Loucy (cell line): ENCODE measurements around the gene LIPK.

ENCODE experiments used
- H2AFZ ChIP-seq: fragments of 200-600 bp; sonication (generic); 2 replicates; pipeline ENCODE4 v1.6.0; 2016; ENCODE audit warnings: antibody characterized with exemption, mild to moderate bottlenecking, low read length, moderate library complexity
- H3F3A ChIP-seq: fragments of 200-600 bp; 2 replicates; pipeline ENCODE4 v1.6.0; 2016; ENCODE audit warnings: antibody characterized with exemption, low read depth, mild to moderate bottlenecking
- H3K27me3 ChIP-seq: fragments of 200-600 bp; sonication (generic); 2 replicates; pipeline ENCODE4 v1.6.1; 2014; ENCODE audit warnings: low read length, mild to moderate bottlenecking; ENCODE audit not compliant: insufficient read depth, poor library complexity, severe bottlenecking
- H3K36me3 ChIP-seq: fragments of 200-600 bp; sonication (generic); 2 replicates; pipeline ENCODE4 v1.6.1; 2016; ENCODE audit warnings: low read length; ENCODE audit not compliant: insufficient read depth
- H3K4me1 ChIP-seq: fragments of 200-600 bp; sonication (generic); 2 replicates; pipeline ENCODE4 v1.5.1; 2014; ENCODE audit warnings: low read length, mild to moderate bottlenecking; ENCODE audit not compliant: insufficient read depth, poor library complexity, severe bottlenecking
- H3K4me2 ChIP-seq: fragments of 200-600 bp; sonication (generic); 2 replicates; pipeline ENCODE4 v1.6.0; 2014; ENCODE audit warnings: antibody characterized with exemption, low read length, low read depth, mild to moderate bottlenecking; ENCODE audit not compliant: poor library complexity, severe bottlenecking
- H3K4me3 ChIP-seq: fragments of 200-600 bp; sonication (generic); 2 replicates; pipeline ENCODE4 v1.5.1; 2014; ENCODE audit warnings: low read length, mild to moderate bottlenecking, mixed read lengths; ENCODE audit not compliant: poor library complexity, severe bottlenecking
- H3K79me2 ChIP-seq: fragments of 200-600 bp; sonication (generic); 2 replicates; pipeline ENCODE4 v1.6.1; 2014; ENCODE audit warnings: low read length; ENCODE audit not compliant: insufficient read depth
- H3K9ac ChIP-seq: fragments of 200-600 bp; sonication (generic); 2 replicates; pipeline ENCODE4 v1.6.0; 2014; ENCODE audit warnings: mild to moderate bottlenecking, low read depth, low read length, moderate library complexity; ENCODE audit not compliant: poor library complexity, severe bottlenecking
- H3K9me2 ChIP-seq: fragments of 200-600 bp; sonication (generic); replicated peaks from 2 replicates; pipeline ENCODE4 v1.6.1; 2016; ENCODE audit warnings: low read depth, low read length, mixed read lengths
- H3K9me3 ChIP-seq: fragments of 200-600 bp; sonication (generic); 2 replicates; pipeline ENCODE4 v1.6.1; 2014; ENCODE audit warnings: mild to moderate bottlenecking, antibody characterized with exemption, low read length, low read depth; ENCODE audit not compliant: insufficient read depth
- H4K20me1 ChIP-seq: fragments of 200-600 bp; sonication (generic); 2 replicates; pipeline ENCODE4 v1.6.0; 2014; ENCODE audit warnings: antibody characterized with exemption, low read length, mild to moderate bottlenecking; ENCODE audit not compliant: insufficient read depth, poor library complexity, severe bottlenecking
- EZH2phosphoT487 ChIP-seq: fragments of 200-600 bp; IDR thresholded peaks from 2 replicates; pipeline ENCODE4 v1.6.1; 2018; ENCODE audit warnings: antibody characterized with exemption, mild to moderate bottlenecking, moderate library complexity, borderline replicate concordance
- TF ChIP-seq, protein P1 (sequence below): fragments of 200-600 bp; sonication (generic); conservative IDR thresholded peaks from 2 replicates; pipeline ENCODE4 v1.5.1; 2014; ENCODE audit warnings: mild to moderate bottlenecking, antibody characterized with exemption, low read length

Gene LIPK

DNA sequence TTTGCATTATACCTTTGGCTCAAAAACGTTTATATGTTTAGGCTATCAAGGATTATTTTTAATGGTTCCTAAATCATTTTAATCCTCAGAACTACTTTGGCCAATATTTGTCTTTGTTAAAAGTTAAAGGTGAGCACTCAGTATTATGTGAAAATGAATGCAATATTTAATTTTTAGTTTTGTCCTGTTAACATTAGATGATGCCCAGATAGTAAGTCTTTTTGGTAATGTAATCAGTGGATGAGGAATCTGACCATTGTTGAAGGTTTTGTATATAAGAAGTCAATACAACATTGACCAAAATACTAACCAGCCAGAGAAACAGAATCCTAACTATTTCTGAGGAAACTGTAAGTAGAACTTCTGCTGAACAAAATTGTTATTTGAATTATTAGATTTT is 41.9 kb upstream of the LIPK start, which contains the start of gene LIPF:
Gene LIPF, plus strand, starts transcription at position 301 of the 400 bp plus-strand sequence. CDS start 2,856 bp downstream, outside the sequence.
- H3K9ac ChIP-seq: no peak within 1 kb of the TSS
- H3K4me2 ChIP-seq: no peak within 1 kb of the TSS
- no peaks in the 10 kb centered on the region for H3F3A ChIP-seq
- TF ChIP-seq EZH2phosphoT487: no peak
- TF ChIP-seq, protein P1, sequence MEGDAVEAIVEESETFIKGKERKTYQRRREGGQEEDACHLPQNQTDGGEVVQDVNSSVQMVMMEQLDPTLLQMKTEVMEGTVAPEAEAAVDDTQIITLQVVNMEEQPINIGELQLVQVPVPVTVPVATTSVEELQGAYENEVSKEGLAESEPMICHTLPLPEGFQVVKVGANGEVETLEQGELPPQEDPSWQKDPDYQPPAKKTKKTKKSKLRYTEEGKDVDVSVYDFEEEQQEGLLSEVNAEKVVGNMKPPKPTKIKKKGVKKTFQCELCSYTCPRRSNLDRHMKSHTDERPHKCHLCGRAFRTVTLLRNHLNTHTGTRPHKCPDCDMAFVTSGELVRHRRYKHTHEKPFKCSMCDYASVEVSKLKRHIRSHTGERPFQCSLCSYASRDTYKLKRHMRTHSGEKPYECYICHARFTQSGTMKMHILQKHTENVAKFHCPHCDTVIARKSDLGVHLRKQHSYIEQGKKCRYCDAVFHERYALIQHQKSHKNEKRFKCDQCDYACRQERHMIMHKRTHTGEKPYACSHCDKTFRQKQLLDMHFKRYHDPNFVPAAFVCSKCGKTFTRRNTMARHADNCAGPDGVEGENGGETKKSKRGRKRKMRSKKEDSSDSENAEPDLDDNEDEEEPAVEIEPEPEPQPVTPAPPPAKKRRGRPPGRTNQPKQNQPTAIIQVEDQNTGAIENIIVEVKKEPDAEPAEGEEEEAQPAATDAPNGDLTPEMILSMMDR: no peak
- H4K20me1 ChIP-seq: no peaks in the 10 kb centered on the region
- H3K27me3 ChIP-seq: no peaks in the 10 kb centered on the region
- no peaks in the 10 kb centered on the region for H3K9me3 ChIP-seq
- no peak within 1 kb of the TSS for H2AFZ ChIP-seq
- H3K4me1 ChIP-seq: peaks cover 11% of the 10 kb centered on the region
- no peaks in the 10 kb centered on the region for H3K9me2 ChIP-seq
- H3K79me2 ChIP-seq: no peaks in the 10 kb centered on the region
- no peaks in the 10 kb centered on the region for H3K36me3 ChIP-seq
- H3K4me3 ChIP-seq: no peak within 1 kb of the TSS

DNA sequence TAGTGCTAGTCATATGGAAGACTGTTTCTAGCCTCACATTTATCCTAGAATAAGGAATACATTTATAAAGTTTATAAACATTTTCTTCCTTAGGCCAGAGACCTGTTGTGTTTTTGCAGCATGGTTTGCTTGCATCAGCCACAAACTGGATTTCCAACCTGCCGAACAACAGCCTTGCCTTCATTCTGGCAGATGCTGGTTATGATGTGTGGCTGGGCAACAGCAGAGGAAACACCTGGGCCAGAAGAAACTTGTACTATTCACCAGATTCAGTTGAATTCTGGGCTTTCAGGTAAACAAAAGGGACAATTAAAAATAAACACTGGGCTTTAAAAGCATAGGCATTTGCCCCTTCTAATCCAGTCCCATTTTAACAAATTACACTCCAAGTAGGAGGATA is 37.6 kb upstream of the LIPK start:
- H3K9me3 ChIP-seq: no peaks in the 10 kb centered on the region

DNA sequence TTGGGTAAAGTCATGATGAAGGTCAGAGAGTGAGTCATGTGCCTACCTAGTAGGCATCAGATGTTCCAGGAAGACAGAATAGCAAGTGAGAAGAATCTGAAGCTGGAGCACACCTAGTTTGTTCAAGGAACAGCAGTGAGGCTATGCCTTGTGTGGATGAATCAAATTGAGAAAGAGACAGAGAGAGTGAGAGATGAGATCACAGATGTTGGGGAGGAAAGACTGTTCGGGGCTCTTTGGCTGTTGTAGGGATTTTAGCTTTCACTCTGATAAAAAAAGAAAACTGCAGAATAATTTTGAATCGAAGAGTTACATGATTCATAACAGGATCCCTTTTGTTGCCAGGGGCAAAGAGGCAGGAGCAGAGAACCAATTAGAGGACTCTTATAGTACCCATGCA is 35.6 kb upstream of the LIPK start:
- Histone ChIP-seq H3K4me3 (no peak overlapping the region), H3K9me3 (no peaks in the 10 kb centered on the region), H3K27me3 (no peaks in the 10 kb centered on the region), H3F3A (no peaks in the 10 kb centered on the region), H3K79me2 (no peaks in the 10 kb centered on the region), H3K4me1 (peaks cover 11% of the 10 kb centered on the region), H2AFZ (no peak overlapping the region), H3K36me3 (no peaks in the 10 kb centered on the region), H3K9me2 (no peaks in the 10 kb centered on the region), H4K20me1 (no peaks in the 10 kb centered on the region), H3K9ac (no peak overlapping the region), H3K4me2 (no peak overlapping the region)
- TF ChIP-seq EZH2phosphoT487: no peak
- TF ChIP-seq, protein P1: no peak

More for the DNA sequence above, 37.6 kb upstream of the LIPK start:
- Histone ChIP-seq H3K9ac (no peak overlapping the region), H4K20me1 (no peaks in the 10 kb centered on the region), H3K4me1 (peaks cover 11% of the 10 kb centered on the region), H2AFZ (0 out of 2 replicates have a peak overlapping the region, but pooled peaks have one; percentile 71), H3K79me2 (no peaks in the 10 kb centered on the region), H3K9me2 (no peaks in the 10 kb centered on the region), H3F3A (no peaks in the 10 kb centered on the region), H3K27me3 (no peaks in the 10 kb centered on the region), H3K4me3 (no peak overlapping the region), H3K36me3 (no peaks in the 10 kb centered on the region), H3K4me2 (no peak overlapping the region)
- TF ChIP-seq, protein P1: no peak
- no peak for TF ChIP-seq EZH2phosphoT487
